HG03460 (cell line): Measurements from ENCODE around the gene GSTM4.
"Not testable (repeated sequence)": the region's sequence is repeated elsewhere in the genome, so short reads cannot be mapped to it uniquely, and the experiment has no call there.

Experiments used
- ATAC-seq: cut with Tn5 transposase; IDR thresholded peaks from one replicate; pipeline ENCODE4 v1.9.1; 2021; ENCODE audit not compliant: unreplicated experiment

GSTM4 gene

GRCh38 chr1:109697861-109698260, 42.0 kb downstream of the GSTM4 start:
- ATAC-seq: not testable (repeated sequence)

GRCh38 chr1:109702940-109703339, 47.0 kb downstream of the GSTM4 start:
- ATAC-seq: not testable (repeated sequence)

DNA sequence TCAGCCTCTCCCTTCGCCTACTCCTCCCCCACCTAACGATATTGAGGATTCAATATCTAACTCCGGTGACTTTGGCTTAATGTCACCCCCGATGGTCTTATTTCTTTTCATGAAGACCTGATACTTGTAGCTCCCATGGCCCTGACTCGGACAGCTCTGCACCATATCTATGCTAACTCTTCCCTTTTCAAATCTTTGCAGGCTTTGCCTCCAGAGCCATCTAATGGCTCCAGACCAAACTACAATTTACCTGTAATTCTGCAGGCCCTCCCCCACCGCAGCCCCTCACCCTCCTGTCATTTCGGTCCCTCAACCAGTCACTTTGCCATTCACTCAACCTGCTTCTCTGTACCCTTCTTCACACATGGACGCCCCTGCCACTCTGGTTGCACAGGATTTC, 48.3 kb downstream of the GSTM4 start:
- ATAC-seq: no peak

GRCh38 chr1:109705411-109705810, 49.5 kb downstream of the GSTM4 start:
- ATAC-seq: no peak

DNA sequence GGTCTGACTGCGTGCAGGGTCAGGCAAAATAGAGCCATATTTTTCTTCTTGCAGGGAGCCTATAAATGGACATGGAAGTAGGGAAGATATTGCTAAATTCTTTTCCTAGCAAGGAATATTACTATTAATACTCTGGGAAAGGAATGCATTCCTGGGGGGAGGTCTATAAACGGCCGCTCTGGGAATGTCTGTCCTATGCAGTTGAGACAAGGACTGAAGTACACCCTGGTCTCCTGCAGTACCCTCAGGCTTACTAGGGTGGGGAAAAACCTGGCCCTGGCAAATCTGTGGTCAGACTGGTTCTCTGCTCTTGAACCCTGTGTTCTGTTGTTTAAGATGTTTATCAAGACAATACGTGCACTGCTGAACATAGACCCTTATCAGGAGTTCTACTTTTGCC, 53.0 kb downstream of the GSTM4 start:
- ATAC-seq: not testable (repeated sequence)

GRCh38 chr1:109709822-109710221, 53.9 kb downstream of the GSTM4 start:
- not testable (repeated sequence) for ATAC-seq
